Panc1 (cell line): ENCODE measurements around the gene FAM156B.

Experiments
- POLR2AphosphoS5 ChIP-seq: IDR thresholded peaks from 2 replicates; pipeline ENCODE4 v1.6.1; 2012; ENCODE audit warnings: mild to moderate bottlenecking, low read depth, low read length, moderate library complexity
- SIN3A ChIP-seq: IDR thresholded peaks from 2 replicates; pipeline ENCODE4 v1.6.1; 2012; ENCODE audit warnings: low read depth, mild to moderate bottlenecking, low read length, moderate library complexity, borderline replicate concordance; ENCODE audit not compliant: insufficient read depth
- TCF7L2 ChIP-seq: IDR thresholded peaks from 2 replicates; pipeline ENCODE4 v1.6.1; 2011; ENCODE audit warnings: mild to moderate bottlenecking, low read depth, low read length, inconsistent platforms
- TF ChIP-seq, protein P1 (sequence below): fragments of 450-650 bp; IDR thresholded peaks from 2 replicates; pipeline ENCODE4 v1.5.1; 2017; ENCODE audit warnings: mild to moderate bottlenecking
- TF ChIP-seq, protein P2 (sequence below), 2 experiments: IDR thresholded peaks; 2 replicates each; pipeline ENCODE4 v1.6.1; 2011 to 2012; ENCODE audit warnings: low read depth in 2 of 2, control low read depth in 1 of 2, low read length in 1 of 2, mild to moderate bottlenecking in 1 of 2, moderate library complexity in 1 of 2; ENCODE audit not compliant: insufficient read depth in 1 of 2

DNA sequence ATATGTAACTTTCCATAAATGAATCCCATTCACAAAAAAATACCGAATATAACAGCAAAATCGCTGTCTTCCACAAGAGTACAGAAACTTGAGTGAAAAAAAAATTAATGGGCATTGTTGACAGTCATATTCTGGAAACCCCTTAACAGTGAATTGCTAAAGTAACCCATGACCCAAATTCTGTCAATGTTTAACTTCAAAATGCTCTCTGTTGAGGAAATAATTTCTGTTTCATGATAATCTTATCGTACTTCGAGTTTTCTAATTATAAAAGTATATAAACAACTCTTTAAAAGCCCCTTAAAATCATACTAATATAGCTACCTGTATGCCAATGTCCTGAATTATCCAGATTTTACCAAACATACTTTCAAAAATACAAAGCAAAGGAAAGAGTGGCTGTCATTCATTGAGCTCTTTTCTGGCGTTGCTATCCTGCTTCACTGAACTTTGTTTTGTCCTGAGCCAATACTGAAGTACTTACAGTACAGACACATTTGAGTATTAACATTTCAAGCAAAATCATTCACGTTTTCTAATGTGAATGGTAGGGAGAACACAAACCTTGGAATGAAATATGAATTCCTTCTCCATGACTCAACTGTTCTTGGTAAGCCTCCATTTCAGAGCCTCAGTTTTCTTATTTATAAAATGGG is 31.7 kb upstream of the FAM156B start:
- TF ChIP-seq, protein P1, sequence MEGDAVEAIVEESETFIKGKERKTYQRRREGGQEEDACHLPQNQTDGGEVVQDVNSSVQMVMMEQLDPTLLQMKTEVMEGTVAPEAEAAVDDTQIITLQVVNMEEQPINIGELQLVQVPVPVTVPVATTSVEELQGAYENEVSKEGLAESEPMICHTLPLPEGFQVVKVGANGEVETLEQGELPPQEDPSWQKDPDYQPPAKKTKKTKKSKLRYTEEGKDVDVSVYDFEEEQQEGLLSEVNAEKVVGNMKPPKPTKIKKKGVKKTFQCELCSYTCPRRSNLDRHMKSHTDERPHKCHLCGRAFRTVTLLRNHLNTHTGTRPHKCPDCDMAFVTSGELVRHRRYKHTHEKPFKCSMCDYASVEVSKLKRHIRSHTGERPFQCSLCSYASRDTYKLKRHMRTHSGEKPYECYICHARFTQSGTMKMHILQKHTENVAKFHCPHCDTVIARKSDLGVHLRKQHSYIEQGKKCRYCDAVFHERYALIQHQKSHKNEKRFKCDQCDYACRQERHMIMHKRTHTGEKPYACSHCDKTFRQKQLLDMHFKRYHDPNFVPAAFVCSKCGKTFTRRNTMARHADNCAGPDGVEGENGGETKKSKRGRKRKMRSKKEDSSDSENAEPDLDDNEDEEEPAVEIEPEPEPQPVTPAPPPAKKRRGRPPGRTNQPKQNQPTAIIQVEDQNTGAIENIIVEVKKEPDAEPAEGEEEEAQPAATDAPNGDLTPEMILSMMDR: no peak
- no peak for TF ChIP-seq SIN3A
- no peak for TF ChIP-seq POLR2AphosphoS5
- TF ChIP-seq, protein P2, sequence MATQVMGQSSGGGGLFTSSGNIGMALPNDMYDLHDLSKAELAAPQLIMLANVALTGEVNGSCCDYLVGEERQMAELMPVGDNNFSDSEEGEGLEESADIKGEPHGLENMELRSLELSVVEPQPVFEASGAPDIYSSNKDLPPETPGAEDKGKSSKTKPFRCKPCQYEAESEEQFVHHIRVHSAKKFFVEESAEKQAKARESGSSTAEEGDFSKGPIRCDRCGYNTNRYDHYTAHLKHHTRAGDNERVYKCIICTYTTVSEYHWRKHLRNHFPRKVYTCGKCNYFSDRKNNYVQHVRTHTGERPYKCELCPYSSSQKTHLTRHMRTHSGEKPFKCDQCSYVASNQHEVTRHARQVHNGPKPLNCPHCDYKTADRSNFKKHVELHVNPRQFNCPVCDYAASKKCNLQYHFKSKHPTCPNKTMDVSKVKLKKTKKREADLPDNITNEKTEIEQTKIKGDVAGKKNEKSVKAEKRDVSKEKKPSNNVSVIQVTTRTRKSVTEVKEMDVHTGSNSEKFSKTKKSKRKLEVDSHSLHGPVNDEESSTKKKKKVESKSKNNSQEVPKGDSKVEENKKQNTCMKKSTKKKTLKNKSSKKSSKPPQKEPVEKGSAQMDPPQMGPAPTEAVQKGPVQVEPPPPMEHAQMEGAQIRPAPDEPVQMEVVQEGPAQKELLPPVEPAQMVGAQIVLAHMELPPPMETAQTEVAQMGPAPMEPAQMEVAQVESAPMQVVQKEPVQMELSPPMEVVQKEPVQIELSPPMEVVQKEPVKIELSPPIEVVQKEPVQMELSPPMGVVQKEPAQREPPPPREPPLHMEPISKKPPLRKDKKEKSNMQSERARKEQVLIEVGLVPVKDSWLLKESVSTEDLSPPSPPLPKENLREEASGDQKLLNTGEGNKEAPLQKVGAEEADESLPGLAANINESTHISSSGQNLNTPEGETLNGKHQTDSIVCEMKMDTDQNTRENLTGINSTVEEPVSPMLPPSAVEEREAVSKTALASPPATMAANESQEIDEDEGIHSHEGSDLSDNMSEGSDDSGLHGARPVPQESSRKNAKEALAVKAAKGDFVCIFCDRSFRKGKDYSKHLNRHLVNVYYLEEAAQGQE (IDR thresholded peaks at IDR 0.05; ENCODE audit: insufficient read depth in 1 of 2, low read depth in 2 of 2, low read length in 1 of 2): no peak
- no peak for TF ChIP-seq TCF7L2
